ENCODE measurements around the gene ASCC1.

- no peak for TF ChIP-seq CTCF (IDR thresholded peaks at IDR 0.05)
- no peak for TF ChIP-seq POLR2A (IDR thresholded peaks at IDR 0.05)
These were observed 30.0 kb upstream of the ASCC1 start for GRCh38 chr10:72245949-72246525.
